ENCODE results near the gene KCNK10.

- TF ChIP-seq CTCF (IDR thresholded peaks at IDR 0.05; ENCODE audit: low read length) (no peak), EZH2 (IDR thresholded peaks at IDR 0.05; ENCODE audit: borderline replicate concordance, low read length) (no peak)
Observed at GRCh38 chr14:88321692-88322503, 1.2 kb downstream of the KCNK10 start.

Data from OCI-LY1 (cell line).